Neuronal stem cell (in vitro differentiated cells): ENCODE results near the gene SHC3.

ENCODE experiments used
- DNase-seq: peaks from one replicate; pipeline ENCODE4 v3.0.0-alpha.2; 2013; ENCODE audit warnings: low spot score
- H2AFZ ChIP-seq: one replicate; pipeline ENCODE4 v1.6.1; 2013; ENCODE audit warnings: mild to moderate bottlenecking, low read length, inconsistent platforms
- H2AK5ac ChIP-seq: 2 replicates; pipeline ENCODE4 v1.6.1; 2013; ENCODE audit warnings: low read depth, mild to moderate bottlenecking, inconsistent platforms, low read length, moderate library complexity, mixed read lengths
- H2BK120ac ChIP-seq: 2 replicates; pipeline ENCODE4 v1.6.1; 2013; ENCODE audit warnings: low read depth, mild to moderate bottlenecking, inconsistent platforms, low read length, moderate library complexity, mixed read lengths
- H2BK12ac ChIP-seq: one replicate; pipeline ENCODE4 v1.6.1; 2013; ENCODE audit warnings: low read length, inconsistent platforms
- H2BK15ac ChIP-seq: 2 replicates; pipeline ENCODE4 v1.6.1; 2013; ENCODE audit warnings: mild to moderate bottlenecking, low read length, inconsistent platforms, mixed read lengths
- H2BK5ac ChIP-seq: one replicate; pipeline ENCODE4 v1.6.1; 2013; ENCODE audit warnings: inconsistent platforms, mild to moderate bottlenecking, low read length, moderate library complexity
- H3K14ac ChIP-seq: one replicate; pipeline ENCODE4 v1.6.1; 2013; ENCODE audit warnings: low read length, inconsistent platforms
- H3K18ac ChIP-seq: 2 replicates; pipeline ENCODE4 v1.6.1; 2013; ENCODE audit warnings: low read length, inconsistent platforms
- H3K23ac ChIP-seq: 2 replicates; pipeline ENCODE4 v1.6.1; 2013; ENCODE audit warnings: low read depth, mild to moderate bottlenecking, mixed read lengths, low read length, inconsistent platforms; ENCODE audit not compliant: poor library complexity
- H3K27ac ChIP-seq: replicated peaks from 3 replicates; pipeline ENCODE4 v1.5.1; 2013; ENCODE audit warnings: low read length, inconsistent platforms
- H3K27me3 ChIP-seq, 3 experiments: 2 replicates each; pipeline ENCODE4 v1.6.1; 2013; ENCODE audit warnings: low read length in 3 of 3, mild to moderate bottlenecking in 2 of 3, inconsistent platforms in 1 of 3, low read depth in 1 of 3, mixed read lengths in 1 of 3, moderate library complexity in 1 of 3; ENCODE audit not compliant: control insufficient read depth in 3 of 3, insufficient read depth in 3 of 3
- H3K36me3 ChIP-seq, 2 donors: replicated peaks in 1 of 2; 2 replicates each; pipeline ENCODE4 v1.6.1; 2013; ENCODE audit warnings: low read length in 2 of 2; ENCODE audit not compliant: control insufficient read depth in 2 of 2, insufficient read depth in 2 of 2
- H3K4ac ChIP-seq: 2 replicates; pipeline ENCODE4 v1.6.1; 2013; ENCODE audit warnings: inconsistent platforms, mild to moderate bottlenecking, low read length, moderate library complexity
- H3K4me1 ChIP-seq, 2 donors: 1 replicate in 1 of 2; 2 replicates in 1 of 2; pipeline ENCODE4 v1.6.1; 2013; ENCODE audit warnings: low read length in 2 of 2, low read depth in 1 of 2; ENCODE audit not compliant: control insufficient read depth in 2 of 2, insufficient read depth in 1 of 2
- H3K4me2 ChIP-seq: one replicate; pipeline ENCODE4 v1.6.1; 2013; ENCODE audit warnings: mild to moderate bottlenecking, low read length, inconsistent platforms; ENCODE audit not compliant: insufficient read depth, poor library complexity, severe bottlenecking
- H3K4me3 ChIP-seq, 2 donors: 2 replicates each; pipeline ENCODE4 v1.5.1; 2013; ENCODE audit warnings: low read length in 2 of 2, mild to moderate bottlenecking in 2 of 2, inconsistent platforms in 1 of 2, moderate library complexity in 1 of 2
- H3K79me1 ChIP-seq: one replicate; pipeline ENCODE4 v1.6.1; 2013; ENCODE audit warnings: low read depth, mild to moderate bottlenecking, inconsistent platforms, low read length, moderate library complexity
- H3K9ac ChIP-seq: one replicate; pipeline ENCODE4 v1.6.1; 2013; ENCODE audit warnings: mild to moderate bottlenecking, low read depth, low read length, inconsistent platforms; ENCODE audit not compliant: poor library complexity
- H3K9me3 ChIP-seq, 2 donors: replicated peaks in 1 of 2; 2 replicates each; pipeline versions ENCODE3 to v1.6.1; 2013; ENCODE audit warnings: low read length in 2 of 2, mild to moderate bottlenecking in 2 of 2, inconsistent platforms in 1 of 2, low read depth in 1 of 2, mixed read lengths in 1 of 2, moderate library complexity in 1 of 2; ENCODE audit not compliant: control insufficient read depth in 2 of 2, insufficient read depth in 1 of 2
- H4K8ac ChIP-seq: one replicate; pipeline ENCODE4 v1.6.1; 2013; ENCODE audit warnings: low read depth, mild to moderate bottlenecking, inconsistent platforms, low read length, moderate library complexity
- H4K91ac ChIP-seq: one replicate; pipeline ENCODE4 v1.6.1; 2013; ENCODE audit warnings: low read length, low read depth, mild to moderate bottlenecking, inconsistent platforms; ENCODE audit not compliant: poor library complexity
- WGBS, 2 donors: extraction: QIAGEN DNeasy Blood & Tissue Kit; methylation state at CpG; one replicate each; pipeline ENCODE4 v1.1.7; 2013; ENCODE audit warnings: missing lambda C conversion rate in 2 of 2, mixed read lengths in 1 of 2; ENCODE audit not compliant: insufficient read length in 2 of 2, insufficient replicate concordance in 1 of 2; ENCODE audit errors: extremely low coverage in 2 of 2; 5-methylcytosine and 5-hydroxymethylcytosine counted together

The SHC3 gene

DNA sequence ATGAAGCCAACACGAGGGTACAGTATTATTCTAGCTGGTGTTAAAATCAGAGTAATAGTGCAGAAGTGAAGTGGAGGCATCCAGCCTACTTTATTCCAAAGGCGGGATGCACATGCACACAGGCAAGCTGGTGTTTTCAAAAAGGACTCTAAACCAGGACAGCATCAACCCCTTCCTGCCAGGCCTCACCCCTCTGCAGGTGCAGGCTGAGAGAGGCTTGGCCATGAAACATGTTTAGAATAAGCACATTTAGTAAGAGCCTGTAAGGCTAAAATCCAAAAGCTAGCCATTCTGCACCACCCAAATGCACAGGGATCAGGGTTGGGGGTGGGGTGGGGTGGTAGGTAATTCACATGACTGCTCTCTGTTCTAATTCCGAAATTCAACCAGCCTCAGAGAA, 71.2 kb downstream of the SHC3 start:
- H4K91ac ChIP-seq = no peak overlapping the region
- peaks cover 0 to 9% of the 10 kb centered on the region in 2 donors for H3K9me3 ChIP-seq
- no peak overlapping the region for H2BK15ac ChIP-seq
- H2AFZ ChIP-seq = no peak overlapping the region
- no peak overlapping the region for H3K18ac ChIP-seq
- no peak for DNase-seq
- H3K79me1 ChIP-seq = no peaks in the 10 kb centered on the region
- no peak overlapping the region for H2BK5ac ChIP-seq
- no CpG with 5 or more reads among the region's 3 CpGs for WGBS, 2 donors
- H3K27me3 ChIP-seq = no peaks in the 10 kb centered on the region
- no peak overlapping the region for H2BK12ac ChIP-seq
- no peak overlapping the region for H3K4me3 ChIP-seq
- H3K27ac ChIP-seq = no peak overlapping the region
- H2BK120ac ChIP-seq = no peak overlapping the region
- peaks cover 0 to 1% of the 10 kb centered on the region in 2 donors for H3K4me1 ChIP-seq
- H2AK5ac ChIP-seq = no peak overlapping the region
- no peak overlapping the region for H4K8ac ChIP-seq
- no peak overlapping the region for H3K14ac ChIP-seq
- no peak overlapping the region for H3K4ac ChIP-seq
- H3K9ac ChIP-seq = no peak overlapping the region
- no peak overlapping the region for H3K4me2 ChIP-seq
- H3K36me3 ChIP-seq = peaks cover 8 to 73% of the 10 kb centered on the region in 2 donors
- no peak overlapping the region for H3K23ac ChIP-seq

DNA sequence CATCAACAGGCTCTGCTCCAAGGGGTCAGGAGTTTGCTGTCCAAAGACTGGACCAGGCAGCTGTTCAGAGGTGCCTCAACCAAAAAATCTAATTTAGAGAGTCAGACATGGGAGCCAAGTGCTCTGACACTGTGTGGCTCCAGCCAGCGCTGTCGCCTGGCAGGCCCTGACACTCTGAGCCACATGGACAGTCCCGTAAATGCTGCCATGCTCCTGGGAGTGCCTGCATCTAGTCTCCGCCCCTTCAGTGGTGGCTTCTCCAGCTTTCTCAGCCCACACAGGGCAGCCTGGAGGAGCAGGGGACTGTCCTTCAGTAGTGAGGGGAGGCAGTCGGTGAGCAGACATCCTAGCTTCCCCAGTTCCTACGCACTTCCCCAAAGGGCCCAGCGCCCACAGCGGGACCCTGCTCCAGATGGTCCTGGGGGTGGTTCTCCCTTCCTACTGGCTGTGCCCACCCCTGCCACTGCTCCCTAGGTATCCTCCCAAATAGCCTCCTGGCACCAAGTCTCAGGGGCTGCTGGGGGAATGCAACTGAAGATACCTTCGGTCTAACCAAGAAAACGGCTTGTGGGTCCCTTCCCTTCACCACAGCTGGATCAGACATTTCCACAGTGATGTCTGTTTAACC, 72.3 kb downstream of the SHC3 start:
- peak overlapping the region; percentile 28 for H2BK12ac ChIP-seq
- H3K79me1 ChIP-seq = no peaks in the 10 kb centered on the region
- H3K4me3 ChIP-seq = no peak overlapping the region
- no peak overlapping the region for H3K9ac ChIP-seq
- no peak overlapping the region for H3K18ac ChIP-seq
- H2BK5ac ChIP-seq = no peak overlapping the region
- no peak for DNase-seq
- peaks cover 0 to 9% of the 10 kb centered on the region in 2 donors for H3K9me3 ChIP-seq
- peaks cover 0 to 1% of the 10 kb centered on the region in 2 donors for H3K4me1 ChIP-seq
- H3K23ac ChIP-seq = no peak overlapping the region
- no peak overlapping the region for H3K14ac ChIP-seq
- no peak overlapping the region for H4K8ac ChIP-seq
- no peak overlapping the region for H2BK15ac ChIP-seq
- H2BK120ac ChIP-seq = no peak overlapping the region
- WGBS, 2 donors = no CpG with 5 or more reads among the region's 10 CpGs
- H4K91ac ChIP-seq = no peak overlapping the region
- no peak overlapping the region for H3K27ac ChIP-seq
- H3K4me2 ChIP-seq = no peak overlapping the region
- no peaks in the 10 kb centered on the region for H3K27me3 ChIP-seq
- no peak overlapping the region for H2AK5ac ChIP-seq
- no peak overlapping the region for H2AFZ ChIP-seq
- no peak overlapping the region for H3K4ac ChIP-seq
- H3K36me3 ChIP-seq = peaks cover 8 to 73% of the 10 kb centered on the region in 2 donors

DNA sequence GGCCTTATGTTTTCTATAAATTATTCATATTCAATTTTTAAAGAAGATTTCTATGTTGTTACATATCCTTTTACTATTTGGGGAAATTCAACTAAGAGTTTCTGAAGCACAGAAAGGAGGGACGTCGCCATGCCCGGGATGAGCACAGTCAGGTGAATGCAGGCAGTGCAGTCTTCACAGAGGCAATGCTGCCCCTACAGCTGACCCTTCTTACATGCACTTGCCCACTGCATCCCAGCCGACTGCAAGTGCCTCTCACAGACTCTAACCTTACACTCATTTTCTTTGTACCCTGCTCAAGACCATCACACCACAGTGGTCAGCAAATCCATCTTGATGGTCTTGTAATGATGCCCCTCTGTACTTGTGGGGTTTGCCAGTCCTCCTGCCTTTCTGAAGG, 73.8 kb downstream of the SHC3 start:
- Histone ChIP-seq H2BK5ac (peak overlapping the region; percentile 20), H2BK15ac (no peak overlapping the region), H4K8ac (no peak overlapping the region), H3K14ac (no peak overlapping the region), H2BK120ac (no peak overlapping the region), H3K4me2 (no peak overlapping the region), H3K27me3 (no peaks in the 10 kb centered on the region), H3K18ac (no peak overlapping the region), H3K23ac (no peak overlapping the region), H3K4me1 (peaks cover 0 to 1% of the 10 kb centered on the region in 2 donors), H3K79me1 (no peaks in the 10 kb centered on the region), H3K4me3 (no peak overlapping the region), H2AFZ (no peak overlapping the region), H4K91ac (no peak overlapping the region), H3K36me3 (peaks cover 8 to 80% of the 10 kb centered on the region in 2 donors), H3K27ac (no peak overlapping the region), H3K9ac (no peak overlapping the region), H2AK5ac (no peak overlapping the region), H3K9me3 (peaks cover 0 to 6% of the 10 kb centered on the region in 2 donors), H3K4ac (no peak overlapping the region), H2BK12ac (no peak overlapping the region)
- no peak for DNase-seq
- no CpG with 5 or more reads among the region's 4 CpGs for WGBS, 2 donors

DNA sequence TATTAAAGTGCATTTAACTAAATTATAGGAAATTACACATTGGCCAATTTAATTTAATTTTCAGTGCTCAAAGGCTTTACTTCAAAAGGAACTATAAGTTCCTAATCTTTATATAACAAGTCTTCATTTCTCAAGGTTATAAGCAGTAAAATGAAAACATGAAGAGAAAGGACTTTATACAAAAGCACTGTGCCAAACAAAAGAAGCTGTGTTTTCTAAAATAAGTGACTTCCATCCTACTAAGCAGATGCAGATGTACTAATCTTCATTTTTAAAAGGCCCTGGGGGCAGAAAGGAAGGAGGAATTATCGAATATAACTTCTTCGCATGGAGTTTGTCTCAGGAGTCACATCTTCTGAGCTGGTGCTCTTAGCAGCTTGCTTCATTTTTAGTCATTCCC, 81.4 kb downstream of the SHC3 start:
- no peak overlapping the region for H3K18ac ChIP-seq
- H3K27ac ChIP-seq = no peak overlapping the region
- no peak overlapping the region for H2BK15ac ChIP-seq
- no peak overlapping the region for H3K14ac ChIP-seq
- H3K4me1 ChIP-seq = no peaks in the 10 kb centered on the region
- no peak overlapping the region for H2BK120ac ChIP-seq
- H3K9me3 ChIP-seq = peaks cover 0 to 2% of the 10 kb centered on the region in 2 donors
- H3K79me1 ChIP-seq = no peaks in the 10 kb centered on the region
- no peak overlapping the region for H4K8ac ChIP-seq
- no peak overlapping the region for H2BK12ac ChIP-seq
- no peak overlapping the region for H3K9ac ChIP-seq
- no peaks in the 10 kb centered on the region for H3K27me3 ChIP-seq
- no peak overlapping the region for H2AFZ ChIP-seq
- no peak overlapping the region for H3K23ac ChIP-seq
- H3K4ac ChIP-seq = no peak overlapping the region
- H3K36me3 ChIP-seq = peaks cover 0 to 63% of the 10 kb centered on the region in 2 donors
- no peak for DNase-seq
- no peak overlapping the region for H3K4me2 ChIP-seq
- no peak overlapping the region for H2AK5ac ChIP-seq
- no peak overlapping the region for H4K91ac ChIP-seq
- WGBS, 2 donors = no CpG with 5 or more reads among the region's 2 CpGs
- H2BK5ac ChIP-seq = no peak overlapping the region
- no peak overlapping the region for H3K4me3 ChIP-seq
